H1 (cell line): ENCODE results near the gene ZNRF3. TPM values are rescaled to one million over a fixed set of nuclear protein-coding genes. Genes with fewer than 3 reads are reported as not detected.

Experiments
- CHD2 ChIP-seq: IDR thresholded peaks from 2 replicates; pipeline ENCODE4 v1.6.1; 2012; ENCODE audit warnings: low read length, improper control_type of control experiment
- RXRA ChIP-seq: IDR thresholded peaks from 2 replicates; pipeline ENCODE4 v1.6.1; 2011; ENCODE audit warnings: low read depth, mild to moderate bottlenecking, low read length, moderate library complexity; ENCODE audit not compliant: insufficient read depth
- polyA plus RNA-seq, 7 experiments: library from polyadenylated mRNA; depleted of rRNA in 3 of 7; stranded (reverse) in 5 of 7; unstranded in 2 of 7; fragments of >200 nt in 5 of 7; fragments of 200-250 nt in 2 of 7; gene quantifications; 1 replicate in 5 of 7; 2 replicates in 1 of 7; 4 replicates in 1 of 7; pipeline versions ENCODE4 v1.2.1 to v1.2.3, GENCODE V29; 2011 to 2013; ENCODE audit warnings: missing spikeins in 2 of 7, mixed read lengths in 2 of 7
- total RNA-seq: library from RNA; stranded (reverse); fragmentation: NEBNext Ultra II Directional; extraction: Animal tissue kit (Norgen Biotek cat#: 25700); gene quantifications from 2 replicates; pipeline ENCODE4 v1.2.1, GENCODE V29; 2021
- TF ChIP-seq, protein P1 (sequence below), 3 experiments: IDR thresholded peaks; 1 replicate in 2 of 3; 2 replicates in 1 of 3; pipeline versions ENCODE4 v1.5.1 to v1.6.1; 2011; ENCODE audit warnings: low read length in 3 of 3, mild to moderate bottlenecking in 3 of 3, inconsistent platforms in 2 of 3, low read depth in 1 of 3, moderate library complexity in 1 of 3; ENCODE audit not compliant: insufficient read depth in 1 of 3; ENCODE audit errors: control extremely low read depth in 1 of 3

The ZNRF3 gene
- total and polyA plus RNA-seq, 2 of the 8 experiments (the other 6 are each of a cell fraction or from before 2014, with no cell fraction given) = 14.1 to 21.7 TPM

DNA sequence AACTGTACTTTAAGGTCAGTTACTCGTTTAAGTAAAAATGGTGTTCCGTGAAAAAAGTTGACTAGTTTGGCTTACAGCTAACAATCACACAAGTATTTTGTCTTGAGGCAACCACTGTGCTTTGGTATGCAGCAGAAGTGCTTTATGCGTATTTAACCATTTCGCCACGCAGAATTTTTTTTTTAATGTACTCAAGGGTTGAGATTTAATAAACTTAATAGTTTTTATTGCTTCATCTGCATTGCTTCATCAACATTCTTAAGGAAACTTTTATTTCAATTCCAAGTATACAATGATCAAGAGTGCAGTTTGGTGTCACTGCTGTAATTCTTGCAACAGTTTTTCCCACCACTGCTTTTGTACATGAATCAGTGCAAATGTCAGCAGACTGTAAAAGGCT, 66.4 kb downstream of the ZNRF3 start (continued):
- TF ChIP-seq RXRA (no peak), CHD2 (no peak)
- TF ChIP-seq, protein P1, sequence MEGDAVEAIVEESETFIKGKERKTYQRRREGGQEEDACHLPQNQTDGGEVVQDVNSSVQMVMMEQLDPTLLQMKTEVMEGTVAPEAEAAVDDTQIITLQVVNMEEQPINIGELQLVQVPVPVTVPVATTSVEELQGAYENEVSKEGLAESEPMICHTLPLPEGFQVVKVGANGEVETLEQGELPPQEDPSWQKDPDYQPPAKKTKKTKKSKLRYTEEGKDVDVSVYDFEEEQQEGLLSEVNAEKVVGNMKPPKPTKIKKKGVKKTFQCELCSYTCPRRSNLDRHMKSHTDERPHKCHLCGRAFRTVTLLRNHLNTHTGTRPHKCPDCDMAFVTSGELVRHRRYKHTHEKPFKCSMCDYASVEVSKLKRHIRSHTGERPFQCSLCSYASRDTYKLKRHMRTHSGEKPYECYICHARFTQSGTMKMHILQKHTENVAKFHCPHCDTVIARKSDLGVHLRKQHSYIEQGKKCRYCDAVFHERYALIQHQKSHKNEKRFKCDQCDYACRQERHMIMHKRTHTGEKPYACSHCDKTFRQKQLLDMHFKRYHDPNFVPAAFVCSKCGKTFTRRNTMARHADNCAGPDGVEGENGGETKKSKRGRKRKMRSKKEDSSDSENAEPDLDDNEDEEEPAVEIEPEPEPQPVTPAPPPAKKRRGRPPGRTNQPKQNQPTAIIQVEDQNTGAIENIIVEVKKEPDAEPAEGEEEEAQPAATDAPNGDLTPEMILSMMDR (IDR thresholded peaks at IDR 0.05; ENCODE audit: control extremely low read depth in 1 of 3, insufficient read depth in 1 of 3, low read depth in 1 of 3, low read length in 3 of 3) = no peak
